Osteoblast (primary cell): ENCODE measurements around the gene PTPRN2. TPM values are rescaled to one million over a fixed set of nuclear protein-coding genes. Genes with fewer than 3 reads are reported as not detected.

Source experiments
- DNase-seq: peaks from one replicate; pipeline ENCODE4 v3.0.0; 2011; ENCODE audit warnings: low spot score, mixed read lengths; ENCODE audit not compliant: insufficient read length; ENCODE audit errors: missing footprints
- H2AFZ ChIP-seq: 2 replicates; pipeline ENCODE4 v1.6.0; 2011; ENCODE audit warnings: mild to moderate bottlenecking, low read length
- H3K27ac ChIP-seq: 2 replicates; pipeline ENCODE4 v1.5.1; 2011; ENCODE audit warnings: mild to moderate bottlenecking, low read depth, low read length, moderate library complexity
- H3K27me3 ChIP-seq: 2 replicates; pipeline ENCODE4 v1.6.0; 2012; ENCODE audit warnings: mild to moderate bottlenecking, control low read depth, inconsistent platforms, low read length, moderate library complexity; ENCODE audit not compliant: insufficient read depth
- H3K36me3 ChIP-seq: 2 replicates; pipeline ENCODE4 v1.5.1; 2011; ENCODE audit warnings: mild to moderate bottlenecking, low read length, control low read depth, moderate library complexity; ENCODE audit not compliant: insufficient read depth
- H3K4me1 ChIP-seq: 2 replicates; pipeline ENCODE4 v1.5.1; 2011; ENCODE audit warnings: mild to moderate bottlenecking, low read length, control low read depth, moderate library complexity; ENCODE audit not compliant: insufficient read depth
- H3K4me2 ChIP-seq: 2 replicates; pipeline ENCODE4 v1.6.0; 2011; ENCODE audit warnings: mild to moderate bottlenecking, low read length; ENCODE audit not compliant: insufficient read depth
- H3K4me3 ChIP-seq: fragments of 200-600 bp; sonication (generic); 3 replicates; pipeline ENCODE4 v1.5.1; 2012; ENCODE audit warnings: mild to moderate bottlenecking, low read length, inconsistent platforms; ENCODE audit not compliant: insufficient read depth
- H3K79me2 ChIP-seq: 2 replicates; pipeline ENCODE4 v1.6.0; 2012; ENCODE audit warnings: mild to moderate bottlenecking, low read length, control low read depth, inconsistent platforms; ENCODE audit not compliant: insufficient read depth
- H3K9me3 ChIP-seq: 2 replicates; pipeline ENCODE4 v1.5.1; 2011; ENCODE audit warnings: low read depth, low read length, control low read depth
- H4K20me1 ChIP-seq: 2 replicates; pipeline ENCODE4 v1.6.0; 2012; ENCODE audit warnings: mild to moderate bottlenecking, low read length, control low read depth; ENCODE audit not compliant: insufficient read depth
- CTCF ChIP-seq: IDR thresholded peaks from 2 replicates; pipeline ENCODE4 v1.5.1; 2011; ENCODE audit warnings: mild to moderate bottlenecking, low read depth, low read length, moderate library complexity; ENCODE audit errors: extremely low read depth
- total RNA-seq: library from RNA; depleted of rRNA; stranded (reverse); fragments of >200 nt; gene quantifications from 2 replicates; pipeline ENCODE4 v1.2.3, GENCODE V29; 2012

The PTPRN2 gene
- total RNA-seq, 1 donor = 0.36 TPM

DNA sequence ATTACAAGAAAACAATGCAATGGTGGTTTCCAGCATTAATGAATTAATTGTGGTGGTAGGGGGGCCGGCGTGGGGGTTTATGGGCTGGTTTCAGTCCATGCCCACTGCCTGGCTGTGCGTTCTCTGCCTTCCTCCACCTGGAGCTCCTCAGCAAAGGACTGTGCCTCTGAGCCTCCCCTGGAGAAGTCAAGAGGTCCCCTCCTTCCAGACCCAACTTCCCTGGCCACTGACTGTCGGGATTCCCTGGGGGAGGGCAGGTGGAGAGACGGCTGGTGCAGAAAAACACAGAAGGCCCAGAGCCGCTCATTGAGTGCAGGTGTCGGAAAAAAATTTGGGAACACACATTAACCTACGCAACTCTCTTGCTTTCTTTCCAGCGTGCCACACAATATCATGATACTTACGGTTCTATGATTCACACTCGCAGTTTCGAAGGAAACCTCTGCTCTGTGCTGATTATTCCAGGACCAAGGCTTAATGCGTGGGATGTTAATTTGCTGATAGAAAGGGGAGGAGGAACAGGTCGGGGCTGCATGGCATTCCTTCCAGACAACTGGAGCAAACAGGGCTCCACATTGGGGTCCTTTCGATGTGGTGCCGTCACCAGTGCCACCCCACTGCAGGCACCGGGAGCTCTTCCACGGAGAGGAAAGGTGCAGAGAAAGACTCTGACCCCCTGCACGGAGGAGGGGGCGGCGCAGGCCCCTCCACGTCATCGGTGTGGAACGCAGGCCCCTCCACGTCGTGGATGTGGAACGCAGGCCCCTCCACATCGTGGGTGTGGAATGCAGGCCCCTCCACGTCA lies 744.1 kb downstream of the PTPRN2 start:
- Histone ChIP-seq H4K20me1 (no peaks in the 10 kb centered on the region), H3K9me3 (peaks cover 7% of the 10 kb centered on the region), H3K27ac (no peak overlapping the region), H3K4me3 (no peak overlapping the region), H3K4me2 (no peak overlapping the region), H2AFZ (no peak overlapping the region), H3K36me3 (no peaks in the 10 kb centered on the region), H3K79me2 (no peaks in the 10 kb centered on the region), H3K4me1 (no peaks in the 10 kb centered on the region), H3K27me3 (no peaks in the 10 kb centered on the region)
- no peak for DNase-seq
- no peak for TF ChIP-seq CTCF

DNA sequence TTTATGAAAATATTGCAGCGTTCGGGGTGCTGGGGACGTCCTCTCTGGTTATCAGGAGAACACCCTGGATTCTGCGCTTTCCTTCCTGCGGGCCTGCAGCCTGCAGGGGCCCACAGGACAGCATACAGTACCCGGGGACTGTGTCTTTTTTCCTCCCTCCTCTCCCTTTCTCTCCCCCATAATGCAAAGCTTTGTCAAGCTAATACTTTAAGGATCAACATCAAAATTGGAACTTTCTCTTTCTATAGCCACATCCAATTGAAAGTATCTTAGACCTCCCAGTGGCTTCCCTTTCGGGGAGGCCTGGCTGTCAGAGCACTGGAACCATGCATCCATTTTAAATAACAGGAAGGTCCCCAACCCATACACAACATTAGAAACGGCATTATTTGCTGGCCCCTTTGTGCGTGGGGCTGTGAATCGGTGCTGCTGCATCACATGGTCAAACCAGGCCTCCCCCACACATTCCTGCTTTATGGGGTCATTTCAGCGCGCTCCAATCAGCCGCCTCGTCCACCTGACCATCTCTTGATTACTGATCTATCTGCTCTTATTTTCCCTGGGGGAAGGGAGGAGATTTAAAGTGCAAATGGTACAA lies 745.8 kb downstream of the PTPRN2 start:
- no peaks in the 10 kb centered on the region for H3K4me1 ChIP-seq
- no peak overlapping the region for H3K4me3 ChIP-seq
- H3K4me2 ChIP-seq = no peak overlapping the region
- H3K27me3 ChIP-seq = no peaks in the 10 kb centered on the region
- no peaks in the 10 kb centered on the region for H3K79me2 ChIP-seq
- no peak for TF ChIP-seq CTCF
- H4K20me1 ChIP-seq = no peaks in the 10 kb centered on the region
- no peak overlapping the region for H2AFZ ChIP-seq
- DNase-seq = no peak
- H3K9me3 ChIP-seq = peaks cover 7% of the 10 kb centered on the region
- H3K27ac ChIP-seq = no peak overlapping the region
- no peaks in the 10 kb centered on the region for H3K36me3 ChIP-seq

- no peaks in the 10 kb centered on the region for H3K4me1 ChIP-seq
These were observed 746.5 kb downstream of the PTPRN2 start for GRCh38 chr7:157840914-157841772.

More at GRCh38 chr7:157840914-157841772, 746.5 kb downstream of the PTPRN2 start:
- Histone ChIP-seq H4K20me1 (no peaks in the 10 kb centered on the region), H3K4me3 (no peak overlapping the region), H3K4me2 (no peak overlapping the region), H3K9me3 (peaks cover 7% of the 10 kb centered on the region), H3K27ac (no peak overlapping the region), H3K36me3 (no peaks in the 10 kb centered on the region), H2AFZ (no peak overlapping the region), H3K79me2 (no peaks in the 10 kb centered on the region), H3K27me3 (no peaks in the 10 kb centered on the region)
- no peak for DNase-seq
- TF ChIP-seq CTCF = no peak
